Brain microvascular endothelial cell (primary cell): Measurements from ENCODE around the gene OCIAD2.

Experiments
- DNase-seq: peaks from one replicate; pipeline ENCODE4 v3.0.0-alpha.2; 2020
- H3K27ac ChIP-seq: fragments of 250-450 bp; sonication (Bioruptor Pico); 2 replicates; pipeline ENCODE4 v1.5.1; 2020; ENCODE audit warnings: mild to moderate bottlenecking, moderate library complexity
- H3K27me3 ChIP-seq: fragments of 250-450 bp; sonication (Bioruptor Pico); replicated peaks from 2 replicates; pipeline ENCODE4 v1.5.1; 2020; ENCODE audit warnings: mild to moderate bottlenecking
- H3K36me3 ChIP-seq: fragments of 250-450 bp; sonication (Bioruptor Pico); replicated peaks from 2 replicates; pipeline ENCODE4 v1.5.1; 2020; ENCODE audit warnings: mild to moderate bottlenecking
- H3K4me3 ChIP-seq: 2 replicates; pipeline ENCODE4 v1.5.1; 2011; ENCODE audit warnings: low read depth, mild to moderate bottlenecking, control low read depth, low read length, moderate library complexity
- in situ Hi-C: cut with HindIII; loops from 2 replicates; pipeline ENCODE4 v1.10.0; 2017; ENCODE audit warnings: low sequenced_read_pairs, low pct_ligation_motif_present
- TF ChIP-seq, protein P1 (sequence below): IDR thresholded peaks from 2 replicates; pipeline ENCODE4 v1.5.1; 2011; ENCODE audit warnings: low read depth, mild to moderate bottlenecking, moderate library complexity, low read length, control low read depth, inconsistent platforms; ENCODE audit errors: missing control alignments

OCIAD2 gene

DNA sequence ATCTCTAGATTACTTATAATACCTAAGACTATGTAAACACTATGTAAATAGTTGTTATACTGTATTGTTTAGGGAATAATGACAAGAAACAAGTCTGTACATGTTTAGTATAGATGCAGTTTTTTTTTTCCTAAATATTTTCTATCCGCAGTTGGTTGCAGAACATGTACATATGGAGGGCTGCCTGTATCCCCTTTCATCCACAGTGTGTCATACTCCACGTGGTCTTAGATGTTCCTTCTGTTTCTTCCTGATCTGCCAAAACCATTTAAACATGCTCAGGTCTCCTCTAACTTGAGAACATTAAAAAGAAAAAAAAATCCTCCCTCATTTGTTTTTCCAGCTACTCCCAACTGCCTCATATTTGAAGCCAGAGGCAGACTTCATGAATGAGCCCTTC lies 61.7 kb downstream of the OCIAD2 start:
- H3K36me3 ChIP-seq = peaks cover 16% of the 10 kb centered on the region
- TF ChIP-seq, protein P1, sequence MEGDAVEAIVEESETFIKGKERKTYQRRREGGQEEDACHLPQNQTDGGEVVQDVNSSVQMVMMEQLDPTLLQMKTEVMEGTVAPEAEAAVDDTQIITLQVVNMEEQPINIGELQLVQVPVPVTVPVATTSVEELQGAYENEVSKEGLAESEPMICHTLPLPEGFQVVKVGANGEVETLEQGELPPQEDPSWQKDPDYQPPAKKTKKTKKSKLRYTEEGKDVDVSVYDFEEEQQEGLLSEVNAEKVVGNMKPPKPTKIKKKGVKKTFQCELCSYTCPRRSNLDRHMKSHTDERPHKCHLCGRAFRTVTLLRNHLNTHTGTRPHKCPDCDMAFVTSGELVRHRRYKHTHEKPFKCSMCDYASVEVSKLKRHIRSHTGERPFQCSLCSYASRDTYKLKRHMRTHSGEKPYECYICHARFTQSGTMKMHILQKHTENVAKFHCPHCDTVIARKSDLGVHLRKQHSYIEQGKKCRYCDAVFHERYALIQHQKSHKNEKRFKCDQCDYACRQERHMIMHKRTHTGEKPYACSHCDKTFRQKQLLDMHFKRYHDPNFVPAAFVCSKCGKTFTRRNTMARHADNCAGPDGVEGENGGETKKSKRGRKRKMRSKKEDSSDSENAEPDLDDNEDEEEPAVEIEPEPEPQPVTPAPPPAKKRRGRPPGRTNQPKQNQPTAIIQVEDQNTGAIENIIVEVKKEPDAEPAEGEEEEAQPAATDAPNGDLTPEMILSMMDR = no peak
- H3K27me3 ChIP-seq = no peaks in the 10 kb centered on the region
- no peak overlapping the region for H3K4me3 ChIP-seq
- no peak overlapping the region for H3K27ac ChIP-seq
- no peak for DNase-seq
- in situ Hi-C loops = no loop called here

DNA sequence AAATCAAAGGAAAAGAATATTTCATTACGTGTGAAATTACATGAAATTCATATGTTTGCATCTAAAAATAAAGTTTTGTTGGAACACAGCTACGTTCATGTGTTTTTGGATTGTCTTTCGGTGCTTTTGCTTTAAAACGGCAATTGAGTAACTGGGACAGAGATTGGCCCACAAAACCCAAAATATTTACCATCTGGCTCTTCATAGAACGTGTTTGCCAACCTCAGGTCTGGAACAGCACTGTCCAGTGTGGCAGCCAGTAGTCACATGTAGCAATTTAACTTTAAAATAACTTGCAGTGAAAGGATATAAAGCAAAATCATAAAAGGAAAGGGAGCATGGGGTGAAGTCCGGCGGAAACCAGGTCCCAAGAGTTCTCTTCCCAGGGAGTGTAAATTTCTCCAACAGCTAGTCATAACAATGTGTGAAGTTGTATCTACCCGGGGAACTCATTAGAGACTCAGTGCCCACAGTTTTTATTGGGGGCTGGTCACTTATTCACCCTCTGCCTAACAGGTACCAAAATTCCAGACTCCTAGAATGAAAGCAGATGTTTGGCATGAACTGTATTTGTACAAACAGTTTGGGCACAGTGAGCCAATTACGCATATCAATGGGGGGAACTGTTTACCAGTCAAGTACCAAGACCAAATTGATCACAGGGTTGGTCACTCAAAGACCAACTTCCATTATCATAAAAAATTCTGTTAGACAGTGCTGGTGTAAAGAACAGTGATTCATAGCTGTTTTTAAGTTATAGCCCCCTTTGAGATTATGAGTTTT lies 65.3 kb downstream of the OCIAD2 start:
- in situ Hi-C loops = no loop called here
- no peak overlapping the region for H3K27ac ChIP-seq
- DNase-seq = no peak
- TF ChIP-seq, protein P1 = no peak
- no peak overlapping the region for H3K4me3 ChIP-seq
- H3K27me3 ChIP-seq = no peaks in the 10 kb centered on the region
- peaks cover 17% of the 10 kb centered on the region for H3K36me3 ChIP-seq

DNA sequence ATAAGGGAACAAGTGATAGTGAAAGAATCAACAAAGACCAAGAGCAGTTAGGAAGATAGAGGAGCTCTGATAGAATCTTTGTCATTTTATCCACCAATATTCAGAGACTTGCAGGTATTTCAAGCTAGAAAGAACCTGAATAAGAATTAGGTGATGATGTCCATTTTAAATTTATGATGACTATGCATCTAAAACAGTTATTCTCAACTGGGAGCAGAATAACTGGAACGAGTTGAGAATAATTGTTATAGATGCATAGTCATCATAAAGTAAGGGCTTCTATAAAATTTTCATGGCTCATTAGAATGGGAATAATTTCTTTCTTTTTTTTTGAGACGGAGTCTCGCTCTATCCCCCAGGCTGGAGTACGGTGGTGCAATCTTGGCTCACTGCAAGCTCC lies 69.9 kb downstream of the OCIAD2 start:
- TF ChIP-seq, protein P1 = no peak
- in situ Hi-C loops = no loop called here
- no peaks in the 10 kb centered on the region for H3K27me3 ChIP-seq
- no peak for DNase-seq
- peaks cover 24% of the 10 kb centered on the region for H3K36me3 ChIP-seq
- no peak overlapping the region for H3K27ac ChIP-seq
- H3K4me3 ChIP-seq = no peak overlapping the region
